Activated CD4-positive, CD25-positive, alpha-beta regulatory T cell treated with anti-CD3 and anti-CD28 coated beads, Interleukin-2, amount 50 U/mL, for 24 hours (primary cell): Measurements from ENCODE around the gene DEDD2.
"Not testable (repeated sequence)": the region's sequence is repeated elsewhere in the genome, so short reads cannot be mapped to it uniquely, and the experiment has no call there.

Experiments
- ATAC-seq, 2 donors: fragments of 150-1000 bp; cut with Tn5 transposase; one replicate each; pipeline ENCODE4 v1.10.0; 2021; ENCODE audit warnings: mild to moderate bottlenecking in 1 of 2, moderate library complexity in 1 of 2

DEDD2 gene, protein sequence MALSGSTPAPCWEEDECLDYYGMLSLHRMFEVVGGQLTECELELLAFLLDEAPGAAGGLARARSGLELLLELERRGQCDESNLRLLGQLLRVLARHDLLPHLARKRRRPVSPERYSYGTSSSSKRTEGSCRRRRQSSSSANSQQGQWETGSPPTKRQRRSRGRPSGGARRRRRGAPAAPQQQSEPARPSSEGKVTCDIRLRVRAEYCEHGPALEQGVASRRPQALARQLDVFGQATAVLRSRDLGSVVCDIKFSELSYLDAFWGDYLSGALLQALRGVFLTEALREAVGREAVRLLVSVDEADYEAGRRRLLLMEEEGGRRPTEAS

DNA sequence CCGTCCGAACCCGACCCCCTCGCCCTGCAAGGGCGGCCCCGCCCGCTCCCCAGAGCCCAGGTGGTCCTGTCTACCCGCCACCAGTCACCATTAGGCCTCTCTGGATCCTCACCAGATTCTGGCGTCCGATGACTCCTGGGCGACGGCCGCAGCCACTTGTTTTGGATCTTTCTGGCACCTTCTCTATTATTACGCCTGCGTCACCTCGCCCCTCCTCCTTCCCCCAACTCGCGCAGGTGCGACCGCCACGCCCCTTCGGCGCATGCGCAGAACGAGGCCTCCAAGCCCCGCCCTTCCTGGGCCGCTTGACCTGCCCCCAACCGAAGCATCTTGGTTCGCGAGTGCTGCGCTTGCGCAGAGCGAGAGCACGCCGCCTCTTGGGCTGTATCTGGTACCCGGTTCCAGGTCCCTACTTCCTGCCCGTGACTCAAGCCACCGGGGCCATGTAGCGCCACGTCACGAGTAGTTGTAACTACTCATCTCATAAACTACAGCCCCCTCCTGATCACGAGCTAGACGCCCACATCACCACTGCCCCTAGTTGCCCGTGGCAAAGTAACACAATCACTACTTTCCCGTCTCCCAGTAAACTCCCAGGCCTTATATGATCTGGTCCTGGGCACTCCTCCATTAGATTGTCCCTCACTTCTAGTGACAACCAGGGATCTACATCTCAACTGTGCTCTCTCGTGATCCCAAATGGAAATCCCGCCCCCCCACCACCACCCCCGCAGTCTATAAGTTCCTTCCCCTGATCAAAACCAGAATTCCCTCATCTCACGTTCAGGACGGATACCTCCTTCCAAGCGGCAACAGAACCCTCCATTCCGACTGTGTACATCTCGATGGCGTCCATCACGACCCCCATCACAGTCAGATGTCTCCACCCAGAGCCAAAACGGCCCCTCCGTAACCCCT lies at the start of gene DEDD2:
TSS of gene DEDD2 (minus strand) at position 158 of the 918 bp plus-strand sequence. CDS start 670 bp downstream, outside the sequence.
- ATAC-seq, result peak; percentile 76 to 77

DNA sequence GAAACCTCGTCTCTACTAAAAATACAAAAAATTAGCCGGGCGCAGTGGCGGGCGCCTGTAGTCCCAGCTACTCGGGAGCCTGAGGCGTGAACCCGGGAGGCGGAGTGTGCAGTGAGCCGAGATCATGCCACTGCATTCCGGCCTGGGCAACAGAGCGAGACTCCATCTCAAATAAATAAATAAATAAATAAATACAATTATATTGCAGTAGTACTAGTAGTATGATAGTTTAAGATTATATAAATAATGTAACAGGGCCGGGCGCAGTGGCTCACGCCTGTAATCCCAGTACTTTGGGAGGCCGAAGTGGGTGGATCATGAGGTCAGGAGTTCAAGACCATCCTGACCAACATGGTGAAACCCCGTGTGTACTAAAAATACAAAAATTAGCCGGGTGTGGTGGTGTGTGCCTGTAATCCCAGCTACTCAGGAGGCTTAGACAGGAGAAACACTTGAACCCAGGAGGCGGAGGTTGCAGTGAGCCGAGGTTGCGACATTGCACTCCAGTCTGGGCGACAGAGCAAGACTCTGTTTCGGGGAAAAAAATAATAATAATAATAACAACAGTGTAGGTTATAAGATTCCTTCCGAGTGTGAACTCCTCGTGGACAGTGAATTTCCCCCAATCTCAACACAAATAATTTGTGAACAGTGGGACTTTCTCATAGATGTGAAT lies 49.6 kb upstream of the DEDD2 start:
- ATAC-seq, result not testable (repeated sequence)

DNA sequence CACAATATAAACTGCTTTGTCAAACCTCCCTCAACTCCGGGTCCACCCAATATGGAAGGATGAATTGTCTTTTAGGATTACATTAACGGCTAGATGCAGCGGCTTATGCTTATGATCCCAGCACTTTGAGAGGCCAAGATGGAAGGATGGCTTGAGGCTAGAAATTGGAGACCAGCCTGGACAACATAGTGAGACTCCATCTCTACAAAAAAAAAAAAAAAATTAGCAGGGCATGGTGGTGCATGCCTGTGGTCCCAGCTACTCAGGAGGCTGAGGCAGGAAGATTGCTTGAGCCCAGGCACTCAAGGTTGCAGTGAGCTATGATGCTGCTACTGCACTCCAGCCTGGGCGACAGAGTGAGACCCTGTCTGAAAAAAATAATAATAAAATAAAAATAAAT lies 48.6 kb upstream of the DEDD2 start:
- not testable (repeated sequence) for ATAC-seq

DNA sequence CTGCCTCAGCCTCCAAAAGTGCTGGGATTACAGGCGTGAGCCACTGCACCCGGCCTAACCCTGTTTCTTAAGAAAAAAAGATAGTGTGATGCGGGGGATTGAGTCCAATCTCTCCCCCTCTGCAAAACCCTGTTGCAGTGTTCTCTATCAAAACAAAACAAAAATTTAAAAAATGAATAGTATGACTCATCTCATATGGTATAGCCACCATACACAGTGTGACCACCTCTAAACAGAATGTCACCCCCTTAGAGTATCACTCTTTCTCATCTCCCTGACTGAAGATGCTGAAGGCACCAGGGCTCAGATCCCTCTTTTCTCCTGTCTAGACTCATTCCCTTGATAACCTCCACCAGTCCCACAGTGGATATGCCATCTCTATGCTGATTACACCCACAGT lies 44.3 kb upstream of the DEDD2 start:
- peak in 1 of 2 donors; percentile 27 for ATAC-seq

DNA sequence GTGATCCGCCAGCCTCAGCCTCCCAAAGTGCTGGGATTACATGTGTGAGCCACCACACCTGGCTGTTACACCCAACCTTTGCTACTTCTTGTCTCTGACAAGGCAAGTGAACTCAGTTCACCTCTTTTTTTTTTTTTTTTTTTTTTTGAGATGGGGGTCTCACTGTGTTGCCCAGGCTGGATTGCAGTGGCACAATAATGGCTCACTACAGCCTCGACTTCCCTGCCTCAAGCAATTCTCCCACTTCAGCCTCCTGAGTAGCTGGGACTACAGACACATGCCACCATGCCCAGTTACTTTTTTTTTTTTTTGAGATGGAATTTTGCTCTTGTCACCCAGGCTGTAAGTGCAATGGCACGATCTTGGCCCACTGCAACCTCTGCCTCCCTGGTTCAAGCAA lies 40.4 kb upstream of the DEDD2 start:
- ATAC-seq, result not testable (repeated sequence)

DNA sequence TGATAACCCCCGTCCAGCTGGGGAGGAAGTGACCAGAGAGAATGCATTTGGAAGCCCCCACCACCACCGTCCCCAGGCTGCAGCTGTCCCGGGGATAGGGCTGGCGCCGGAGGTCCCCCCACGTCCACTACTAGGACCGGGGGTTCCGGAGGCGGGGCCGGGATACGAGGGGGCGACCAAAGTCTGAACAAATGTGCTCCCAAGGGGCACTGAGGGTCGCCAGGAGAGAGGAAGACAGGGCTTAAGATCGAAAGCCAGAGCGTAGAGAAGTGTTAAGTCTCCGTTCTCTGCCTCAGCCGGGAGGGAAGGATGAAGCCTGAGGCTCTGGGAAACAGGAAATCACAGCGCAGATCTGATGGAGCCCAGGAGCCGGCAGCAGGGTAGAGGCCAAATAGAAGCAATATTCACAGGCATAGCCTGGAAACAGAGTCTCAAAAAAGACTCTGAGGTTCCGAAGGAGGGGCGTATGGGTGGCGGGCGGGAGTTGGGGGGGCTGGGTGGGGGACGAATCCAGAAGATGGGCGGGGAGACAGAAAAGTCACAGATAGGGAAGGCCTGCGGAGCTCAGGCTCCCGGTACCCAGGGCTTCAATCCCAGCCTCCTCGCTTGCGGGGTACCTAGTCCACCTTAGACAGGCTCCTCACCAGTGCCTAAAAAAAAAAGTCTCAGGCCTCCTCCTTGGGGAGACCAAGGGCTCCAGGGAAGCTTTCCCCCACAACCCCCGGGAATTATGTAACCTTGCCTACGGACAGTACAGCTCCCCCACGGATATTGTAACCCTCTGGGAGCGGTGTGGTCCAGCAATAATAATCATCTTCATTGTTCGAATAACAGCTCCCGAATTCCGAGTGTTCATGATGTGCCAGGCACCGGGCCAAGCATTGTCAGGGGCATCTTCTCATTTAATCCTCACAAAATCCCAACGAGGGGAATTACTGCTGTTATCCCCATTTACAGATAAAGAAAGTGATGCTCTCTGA lies 38.6 kb upstream of the DEDD2 start:
- ATAC-seq, result no peak

DNA sequence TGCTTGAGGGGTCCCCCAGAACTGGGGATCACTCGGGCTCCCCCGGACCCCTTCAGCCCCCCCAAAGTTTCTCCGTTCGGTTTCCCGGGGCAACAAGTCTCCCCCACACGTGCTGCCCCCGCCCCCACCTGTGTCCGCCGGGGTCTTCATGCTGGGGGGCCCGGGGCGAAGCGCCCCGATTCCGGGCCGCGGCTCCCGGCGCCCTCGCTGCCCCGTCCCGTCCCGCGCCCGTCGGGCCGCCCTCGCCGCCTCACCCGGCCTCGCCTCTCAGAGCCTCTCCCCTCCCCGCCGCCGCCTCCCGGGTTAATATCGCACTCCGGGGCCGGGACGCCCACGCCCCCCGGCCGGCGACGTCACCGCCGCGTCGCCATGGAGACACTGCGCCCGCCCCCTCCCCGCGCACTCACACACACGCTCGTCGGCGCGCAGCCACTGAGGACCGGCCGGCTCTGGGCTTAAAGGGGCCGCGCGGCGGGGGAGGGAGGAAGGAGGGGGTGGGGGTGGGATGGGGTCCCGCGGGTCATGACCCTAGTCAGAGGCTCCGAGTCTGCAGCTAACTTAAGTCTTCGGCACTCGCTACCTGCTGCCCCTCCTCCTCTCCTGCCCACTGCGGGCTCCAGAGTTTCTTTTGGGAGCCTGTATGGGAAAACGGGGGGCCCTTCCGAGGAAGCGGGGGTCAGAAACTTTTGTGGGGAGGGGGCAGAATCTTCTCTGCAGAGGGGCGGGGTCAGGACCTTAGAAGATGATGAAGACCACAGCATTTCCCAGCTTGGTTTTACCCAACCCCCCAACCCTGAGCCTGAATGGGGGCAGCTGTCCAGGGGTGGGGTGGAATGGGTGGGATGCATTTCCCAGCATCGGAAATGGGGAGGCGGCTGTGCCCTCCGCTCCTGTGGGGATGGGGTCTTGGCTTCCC lies 37.6 kb upstream of the DEDD2 start, which contains the start of gene ERF:
TSS of gene ERF (minus strand) at position 279 of the 916 bp plus-strand sequence. CDS start at position 150, 129 bp downstream.
- peak; percentile 84 to 85 for ATAC-seq

DNA sequence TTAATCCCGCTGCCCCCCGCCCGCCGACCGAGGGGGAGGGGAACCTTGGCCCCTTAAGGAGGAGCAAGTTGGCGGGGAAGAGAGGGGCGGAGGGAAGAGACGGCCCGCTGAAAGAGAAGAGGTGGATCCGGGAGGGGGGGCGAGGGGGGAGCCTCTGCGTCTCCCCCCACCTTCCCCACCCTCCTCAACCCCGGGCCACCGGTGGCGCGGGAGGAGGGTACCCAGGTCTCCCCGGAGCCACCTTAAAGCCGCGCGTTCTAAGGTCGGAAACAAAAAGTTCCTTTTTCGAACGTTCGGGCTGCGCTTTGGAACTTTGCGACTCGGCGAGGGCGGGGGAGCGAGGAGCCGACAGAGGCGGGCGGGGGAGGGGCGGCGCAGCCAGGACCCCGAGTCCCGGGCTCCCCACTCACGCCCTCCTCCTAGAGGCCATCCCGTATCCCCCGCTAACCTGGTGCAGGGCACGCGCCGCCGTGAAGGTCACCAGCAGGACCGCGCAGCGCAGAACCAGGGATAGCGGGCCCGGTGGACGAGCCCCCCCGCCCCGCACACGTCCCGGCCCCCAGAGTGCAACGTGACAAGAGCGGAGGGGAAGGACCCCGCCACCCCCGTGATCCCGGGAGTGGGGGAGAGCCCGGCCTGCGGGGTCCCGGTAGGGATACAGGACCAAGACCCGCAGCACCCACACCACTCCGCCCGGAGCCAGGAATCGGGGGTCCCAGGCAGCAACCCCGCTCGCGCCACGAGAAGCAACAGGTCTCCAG lies 36.8 kb upstream of the DEDD2 start:
- ATAC-seq, result peak; percentile 44 to 46

DNA sequence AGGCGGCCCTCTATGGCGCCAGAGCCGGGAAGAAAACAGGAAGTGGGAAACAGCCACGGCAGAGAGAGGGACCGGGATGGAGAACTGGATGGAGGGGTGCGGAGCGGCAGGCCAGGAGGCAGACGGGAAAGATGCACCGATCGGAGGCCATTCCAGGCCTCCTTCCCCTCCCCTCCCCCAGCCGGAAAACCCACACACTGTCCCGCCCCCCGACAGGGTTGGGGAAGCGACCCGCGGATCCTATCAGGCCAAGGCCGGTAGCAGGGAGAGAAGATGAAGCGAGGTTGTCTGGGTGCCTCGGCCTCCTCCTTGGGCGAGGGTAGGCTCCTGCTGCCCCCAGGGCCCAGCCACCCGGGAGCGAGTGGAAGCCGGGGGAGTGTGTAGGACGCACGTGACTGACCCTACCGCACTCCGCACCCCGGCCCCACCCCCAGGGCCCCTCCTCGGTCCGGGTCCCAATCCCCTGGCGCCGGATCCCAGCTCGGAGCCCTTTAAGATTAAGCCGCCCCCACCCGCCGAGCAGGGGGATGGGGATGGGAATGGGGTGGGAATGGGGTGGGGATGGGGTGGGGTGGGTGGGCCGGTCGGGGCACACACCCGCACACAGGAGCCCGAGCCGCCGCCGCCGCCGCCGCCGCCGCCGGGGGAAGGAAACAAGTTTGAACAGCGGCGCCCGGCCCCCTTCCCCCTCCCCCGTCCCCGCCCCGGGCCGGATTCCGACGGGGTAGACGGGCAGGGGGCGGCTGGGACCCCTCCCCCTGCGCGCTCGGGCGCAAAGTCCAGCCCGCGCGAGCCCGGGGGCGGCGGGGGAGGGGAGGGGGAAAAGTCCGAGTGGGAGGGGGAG lies 36.0 kb upstream of the DEDD2 start:
- ATAC-seq, result peak; percentile 6 to 12

DNA sequence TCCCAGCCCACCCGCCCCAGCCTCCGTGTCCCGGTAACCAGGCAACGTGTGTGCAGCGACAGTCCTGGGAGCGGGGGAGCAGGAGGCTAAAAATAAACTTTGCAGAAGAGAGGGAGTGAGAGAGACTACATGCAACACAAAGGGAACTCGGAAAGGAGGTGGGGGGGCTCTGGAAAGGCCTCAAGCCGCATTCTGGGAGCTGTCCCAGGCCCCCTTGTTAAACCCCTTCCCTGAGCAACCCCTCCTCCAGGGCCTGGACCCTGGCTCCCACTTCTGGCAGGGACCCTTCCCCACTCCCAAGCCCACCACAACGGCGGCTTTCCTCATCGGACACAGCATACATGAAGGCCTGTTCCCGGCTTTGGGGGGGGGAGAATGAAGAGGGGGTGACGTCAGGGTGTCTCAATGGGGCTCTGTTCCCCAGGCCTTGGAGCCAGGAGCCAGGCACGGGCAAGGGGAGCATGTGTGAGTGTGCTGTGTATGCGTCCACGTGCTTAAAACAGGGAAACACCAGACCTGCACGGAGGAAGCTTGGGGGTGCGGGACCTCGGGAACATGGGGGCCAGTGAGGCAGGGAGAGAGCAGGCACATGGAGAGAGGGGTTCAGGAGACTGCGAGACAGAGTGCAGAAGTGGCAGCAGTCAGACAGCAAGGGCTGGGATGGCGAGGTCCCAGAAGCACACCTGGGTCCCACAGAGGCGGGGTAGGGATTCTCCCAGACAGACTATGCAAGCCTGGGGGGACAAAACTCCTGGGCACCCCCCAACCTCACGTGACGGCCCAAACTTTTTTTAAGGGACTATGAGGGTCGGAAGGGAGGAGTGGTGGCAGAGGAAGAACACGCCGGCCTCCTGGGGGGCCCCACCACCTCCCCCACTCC lies 35.1 kb upstream of the DEDD2 start:
- no peak for ATAC-seq

DNA sequence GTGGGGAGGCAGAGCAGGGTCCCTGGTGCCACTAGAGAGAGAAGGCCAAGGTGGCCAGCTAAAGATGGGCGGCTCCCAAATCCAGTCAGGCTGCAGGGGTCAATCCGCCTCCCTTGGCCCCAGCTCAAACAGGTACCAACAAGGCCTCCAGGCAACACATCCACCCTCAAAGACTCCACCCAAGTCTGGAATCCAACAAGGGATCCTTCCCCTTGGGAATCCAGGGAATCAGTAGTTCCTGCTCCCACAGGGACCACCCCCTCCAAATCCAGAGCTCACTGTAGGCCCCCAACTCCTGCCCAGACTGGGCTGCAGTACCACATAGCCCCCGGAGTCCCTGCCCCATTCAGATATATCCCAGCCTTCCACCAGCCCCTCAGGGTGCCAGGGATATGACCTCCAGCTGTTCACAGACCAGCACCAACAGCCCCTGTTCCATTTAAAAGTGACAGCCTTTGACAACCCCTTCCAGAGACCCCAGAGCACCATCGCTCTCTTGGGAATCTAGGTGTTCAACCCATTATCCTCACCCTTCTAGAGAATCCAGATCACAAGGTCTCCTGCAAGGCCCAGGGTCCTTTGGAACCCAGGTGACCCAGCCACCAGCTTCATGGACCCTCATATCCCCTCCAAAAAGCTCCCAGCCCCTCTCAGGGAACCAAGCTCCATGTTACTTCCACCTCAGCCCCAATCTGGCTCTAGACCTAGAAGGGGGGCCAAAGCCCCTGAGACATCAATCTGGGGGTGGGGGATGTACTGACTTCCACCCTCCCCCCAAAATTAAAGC lies 34.3 kb upstream of the DEDD2 start:
- no peak for ATAC-seq

DNA sequence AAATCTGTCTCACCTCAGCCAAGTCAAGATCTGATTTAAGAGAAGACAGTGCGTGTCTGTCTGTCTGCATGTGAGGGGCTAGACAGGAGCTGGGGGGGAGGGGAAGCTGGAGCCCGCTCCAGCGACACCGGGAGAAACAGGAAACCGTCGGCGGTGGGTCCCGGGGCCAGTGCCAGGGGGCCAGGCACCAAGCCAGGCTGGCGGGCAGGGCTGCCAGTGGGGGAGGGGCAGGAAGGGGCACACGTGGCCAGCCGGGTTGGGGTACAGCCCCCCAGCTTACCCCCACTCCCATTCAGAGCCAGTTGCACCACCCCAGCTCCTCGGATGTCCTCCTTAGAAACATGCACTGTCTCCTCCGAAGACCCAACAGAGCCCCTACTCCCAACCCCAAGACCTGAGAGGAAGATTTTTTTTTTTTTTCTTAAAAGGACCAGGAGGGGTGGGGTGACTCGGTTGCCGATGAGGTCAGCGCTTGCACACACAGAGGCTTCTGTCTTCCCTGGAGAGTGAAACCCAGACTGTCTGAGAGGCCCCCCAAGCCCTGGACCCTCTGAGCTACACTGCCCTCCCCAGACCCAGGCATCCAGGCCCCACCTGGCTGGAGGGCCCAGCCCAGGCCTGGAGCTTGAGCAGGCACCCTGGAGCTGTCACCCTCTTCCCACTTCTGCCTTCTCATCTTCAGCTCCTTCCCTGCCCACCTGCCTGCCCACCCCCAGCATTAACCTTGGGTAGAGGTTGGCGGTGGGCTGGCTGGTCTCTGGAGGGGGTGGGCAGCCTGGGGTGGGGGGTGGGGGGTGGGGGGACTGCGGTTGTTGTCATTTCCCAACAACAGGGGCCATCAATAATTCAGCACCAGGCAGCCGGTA lies 33.4 kb upstream of the DEDD2 start:
- ATAC-seq, result no peak

DNA sequence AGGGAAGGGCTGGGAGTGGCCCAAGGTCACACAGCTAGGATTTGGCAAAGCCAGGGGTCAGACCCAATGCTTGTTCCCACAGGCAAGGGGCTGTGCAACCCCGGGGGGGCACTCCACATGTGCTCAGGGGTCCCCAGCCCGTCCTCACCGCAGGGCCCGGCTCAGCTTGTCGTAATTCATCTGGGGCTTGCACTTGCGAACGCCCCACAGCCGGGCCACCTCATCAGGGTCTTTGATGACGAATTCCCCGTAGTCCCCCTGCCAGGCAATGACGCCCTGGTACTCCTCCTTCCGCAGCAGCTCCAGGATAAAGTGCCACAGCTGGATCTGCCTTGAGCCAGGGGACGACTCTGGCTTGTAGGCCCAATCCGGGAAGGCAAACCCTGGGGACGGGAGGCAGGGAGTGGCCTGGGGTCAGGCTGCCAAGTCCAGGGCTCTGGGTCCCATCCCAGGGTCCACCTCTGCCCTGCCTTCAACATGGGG lies 32.7 kb upstream of the DEDD2 start:
- no peak for ATAC-seq

DNA sequence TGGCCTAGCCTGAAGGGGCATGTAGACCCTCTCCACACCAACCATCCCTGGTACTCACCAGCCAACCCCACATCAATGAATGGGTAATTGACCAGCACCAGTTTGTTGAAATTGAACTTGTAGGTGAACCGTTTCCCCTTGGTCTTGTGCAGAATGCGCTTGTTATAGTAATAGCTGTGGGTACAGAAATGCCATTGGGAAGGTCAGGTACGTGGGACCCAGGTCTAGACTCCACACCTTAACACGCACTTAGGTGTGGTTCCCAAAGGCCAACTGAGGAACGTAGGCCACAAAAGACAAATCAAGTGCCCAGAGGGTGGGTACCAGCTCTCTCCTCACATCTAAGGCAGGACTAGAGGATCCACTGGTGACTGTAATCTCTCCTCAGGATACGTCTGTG lies 32.3 kb upstream of the DEDD2 start:
- no peak for ATAC-seq

DNA sequence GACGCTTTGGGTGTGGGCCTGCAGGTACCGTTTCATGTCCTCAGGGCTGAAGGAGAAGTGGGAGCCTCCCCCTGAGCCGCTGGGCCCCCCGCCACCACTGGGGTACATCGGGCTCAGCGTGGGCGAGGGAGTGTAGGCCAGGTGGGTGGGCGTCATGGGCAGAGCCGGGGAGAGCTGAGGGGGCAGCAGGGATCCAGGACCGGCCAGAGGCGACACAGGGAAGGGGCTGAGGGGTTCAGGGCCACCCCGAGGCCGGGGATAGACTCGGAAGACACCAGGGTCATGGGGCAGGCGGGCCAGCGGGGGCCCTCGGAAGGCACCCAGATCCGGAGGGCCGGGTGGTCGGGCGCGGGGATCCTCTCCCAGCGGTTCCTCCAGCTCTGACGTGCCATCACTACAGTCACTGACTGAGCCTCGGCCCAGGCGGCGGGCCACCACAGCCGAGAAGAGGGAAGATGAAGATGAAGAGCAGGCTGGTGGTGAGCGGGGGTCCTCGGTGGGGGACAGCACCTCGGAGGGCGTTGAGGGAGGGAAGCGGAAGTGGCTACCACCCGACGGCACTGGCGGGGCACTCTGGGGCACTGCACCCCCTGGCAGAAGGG lies 31.8 kb upstream of the DEDD2 start:
- no peak for ATAC-seq
